EH (cell line): ENCODE data around the gene LAMC3.
"Not testable (repeated sequence)": the region's sequence is repeated elsewhere in the genome, so short reads cannot be mapped to it uniquely, and the experiment has no call there.

ENCODE experiments used
- DNase-seq: peaks from one replicate; pipeline ENCODE4 v3.0.0-alpha.2; 2015; ENCODE audit warnings: low read depth

The LAMC3 gene

DNA sequence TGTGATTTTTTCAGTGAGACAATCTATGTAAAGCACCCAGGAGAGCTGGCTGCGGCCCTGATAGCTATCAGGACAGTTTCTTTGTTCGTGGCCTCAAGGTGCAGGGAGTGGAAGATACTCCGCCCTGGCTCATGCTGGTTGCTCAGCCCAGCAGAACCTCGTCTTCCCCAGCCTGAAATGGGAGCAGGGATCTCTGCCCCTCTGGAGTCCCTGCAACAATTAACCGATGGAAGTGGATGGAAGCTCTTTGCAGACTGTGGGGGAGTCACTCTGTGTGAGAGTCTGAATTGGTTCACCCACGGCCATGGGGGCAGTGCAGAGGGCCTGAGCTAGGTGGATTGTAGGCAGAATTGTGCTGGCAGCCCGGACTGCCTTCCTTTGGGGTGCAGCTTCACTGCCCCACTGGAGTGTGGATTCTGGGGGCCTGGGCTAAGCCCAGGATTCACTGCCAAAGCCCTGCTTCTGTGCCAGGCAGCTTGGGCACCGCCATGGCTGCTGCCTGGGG is 90.2 kb downstream of the LAMC3 start:
- no peak for DNase-seq

DNA sequence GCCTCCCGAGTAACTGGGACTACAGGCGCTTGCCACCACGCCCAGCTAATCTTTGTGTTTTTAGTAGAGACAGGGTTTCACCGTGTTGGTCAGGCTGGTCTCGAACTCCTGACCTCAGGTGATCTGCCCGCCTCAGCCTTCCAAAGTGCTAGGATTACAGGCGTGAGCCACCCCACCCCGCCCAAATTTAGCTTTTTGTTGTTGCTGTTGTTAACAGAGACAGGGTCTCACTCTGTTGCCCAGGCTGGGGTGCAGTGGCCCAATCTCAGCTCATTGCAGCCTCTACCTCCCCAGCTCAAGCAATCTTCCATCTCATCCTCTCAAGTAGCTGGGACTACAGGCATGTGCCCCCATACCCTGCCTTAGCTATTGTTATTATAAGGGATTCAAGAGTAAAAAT is 90.9 kb downstream of the LAMC3 start:
- DNase-seq = not testable (repeated sequence)

DNA sequence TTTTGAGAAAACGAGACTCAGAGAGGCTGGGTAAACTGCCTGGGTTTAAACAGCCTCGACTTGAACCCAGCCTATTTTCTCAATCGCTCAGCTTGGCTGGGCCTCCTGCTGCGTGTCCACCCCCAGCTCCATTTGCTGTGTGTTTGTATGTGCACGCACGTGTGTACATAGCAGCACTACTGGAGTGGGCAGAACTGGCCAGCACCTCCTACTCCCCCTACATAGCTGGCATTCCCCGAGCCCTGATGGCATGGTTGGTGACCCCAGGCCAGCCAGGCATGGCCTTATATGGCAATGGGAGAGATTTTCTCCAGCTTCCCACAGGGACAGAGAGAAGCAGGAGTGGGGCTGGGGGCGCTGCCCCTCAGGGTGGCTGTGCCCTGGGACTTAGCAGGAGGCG is 91.5 kb downstream of the LAMC3 start:
- DNase-seq = peak; percentile 51

DNA sequence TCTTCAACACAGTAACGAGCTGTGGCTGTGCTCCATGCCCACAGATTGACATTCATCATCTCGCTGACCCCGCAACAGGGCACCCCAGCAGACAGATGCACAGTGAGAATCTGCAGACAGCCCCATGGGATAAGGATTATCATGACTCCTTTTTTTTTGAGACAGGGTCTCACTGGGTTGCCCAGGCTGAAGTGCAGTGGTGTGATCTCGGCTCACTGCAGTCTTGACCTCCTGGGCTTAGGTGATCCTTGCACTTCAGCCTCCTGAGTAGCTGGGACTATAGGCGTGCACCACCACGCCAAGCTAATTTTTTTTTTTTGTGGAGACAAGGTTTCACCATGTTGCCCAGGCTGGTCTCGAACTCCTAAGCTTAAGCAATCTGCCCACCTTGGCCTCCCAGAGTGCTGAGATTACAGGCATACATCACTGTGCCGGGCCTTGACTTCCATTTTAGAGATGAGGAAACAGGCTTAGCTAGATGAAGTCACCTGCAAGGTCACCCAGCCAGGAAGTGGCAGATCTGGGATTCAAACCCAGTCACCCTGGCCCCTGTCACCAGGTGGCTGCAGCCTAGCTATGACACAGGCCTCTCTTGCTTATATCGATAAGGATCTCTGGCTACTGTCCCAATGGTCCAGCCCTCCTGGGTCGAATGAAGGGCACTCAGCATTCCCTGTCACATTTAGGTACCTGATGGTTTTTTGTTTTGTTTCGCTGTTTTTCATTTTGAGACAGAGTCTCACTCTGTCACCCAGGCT is 92.4 kb downstream of the LAMC3 start:
- DNase-seq = no peak

DNA sequence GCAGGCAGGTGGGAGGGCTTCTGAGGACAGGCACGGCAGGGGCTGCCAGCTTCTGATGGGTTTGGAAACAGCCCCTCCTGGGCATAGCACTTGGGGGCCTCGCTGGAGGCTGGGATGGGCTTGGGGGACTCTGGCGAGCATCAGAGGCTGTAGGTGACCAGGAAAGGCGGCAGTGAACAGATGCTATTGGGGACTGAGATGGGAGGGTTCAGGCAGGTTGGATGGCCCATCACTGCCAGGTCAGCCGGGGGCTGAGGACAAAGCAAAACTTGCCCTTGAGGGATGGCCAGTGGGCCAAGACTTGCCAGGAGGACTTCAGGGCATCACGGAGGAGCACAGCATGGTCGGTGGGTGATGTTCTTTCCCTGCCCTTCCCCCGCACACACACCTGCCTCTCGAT is 94.0 kb downstream of the LAMC3 start:
- DNase-seq = no peak

DNA sequence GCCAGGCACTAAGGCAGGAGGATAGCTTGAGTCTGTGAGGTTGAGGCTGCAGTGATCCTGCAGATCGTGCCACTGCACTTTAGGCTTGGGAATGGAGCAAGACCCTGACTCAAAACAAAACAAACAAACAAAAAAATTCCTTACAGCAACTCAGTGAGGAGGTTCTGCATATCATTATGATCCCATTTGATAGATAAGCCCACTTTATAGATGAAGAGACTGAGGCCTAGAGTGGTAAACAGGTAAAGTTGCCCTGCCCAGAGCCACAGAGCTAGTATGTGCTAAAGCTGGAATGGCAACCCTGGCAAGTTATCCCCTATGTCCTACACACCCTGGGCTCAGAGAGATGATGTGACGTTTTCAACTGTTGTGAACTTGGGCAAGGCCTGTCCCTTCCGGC is 94.6 kb downstream of the LAMC3 start:
- no peak for DNase-seq

DNA sequence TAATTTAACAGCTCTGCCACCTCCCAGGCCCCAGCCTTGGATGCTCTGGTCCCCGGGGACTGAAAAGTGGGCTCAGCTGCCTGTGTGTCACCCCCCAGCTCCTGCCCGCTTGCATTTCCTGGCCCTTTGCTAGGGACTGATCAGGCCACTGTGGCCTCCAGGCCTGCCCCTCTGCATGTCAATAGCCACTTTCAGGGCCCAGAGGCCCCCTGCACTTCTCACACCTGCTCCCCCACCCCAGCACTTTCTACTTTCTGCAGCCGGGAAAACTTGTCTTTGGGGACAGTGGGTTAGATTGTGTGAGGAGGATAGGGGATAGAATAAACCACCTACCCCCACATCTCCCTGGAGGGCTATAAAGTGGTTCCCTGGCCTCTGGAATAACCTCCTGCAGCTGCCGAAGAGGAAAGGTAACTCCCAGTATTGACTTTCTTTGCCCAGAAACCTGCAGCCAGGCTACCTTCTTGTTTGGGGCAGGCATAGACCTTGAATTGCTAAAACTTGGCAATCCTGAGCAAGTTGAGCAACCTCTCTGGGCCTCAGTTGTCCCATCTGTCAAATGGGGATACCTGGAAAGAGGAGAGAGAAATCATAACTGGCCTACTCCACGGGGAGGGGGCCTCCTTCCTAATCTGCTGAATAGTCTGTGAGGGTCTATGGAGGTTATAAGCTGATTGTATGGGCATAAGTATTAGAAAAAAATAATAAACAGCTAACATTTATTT is 95.2 kb downstream of the LAMC3 start:
- DNase-seq = no peak

DNA sequence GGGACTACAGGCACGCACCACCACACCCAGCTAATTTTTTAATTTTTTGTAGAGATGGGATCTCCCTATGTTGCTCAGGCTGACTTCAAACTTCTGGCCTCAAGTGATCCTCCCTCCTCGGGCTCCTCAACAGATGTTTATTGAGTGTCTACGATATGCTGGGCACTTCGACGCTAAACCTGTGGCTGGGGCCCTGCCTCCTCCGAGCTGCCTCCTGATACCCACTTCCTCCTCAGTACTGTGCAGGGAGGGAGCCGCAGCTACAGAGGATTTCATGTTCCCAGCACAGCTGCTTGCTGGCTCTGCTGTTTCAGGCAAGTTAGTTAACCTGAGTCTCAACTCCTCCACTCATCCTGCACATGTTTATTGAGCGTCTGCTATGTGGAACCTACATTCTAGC is 97.0 kb downstream of the LAMC3 start:
- DNase-seq = no peak

DNA sequence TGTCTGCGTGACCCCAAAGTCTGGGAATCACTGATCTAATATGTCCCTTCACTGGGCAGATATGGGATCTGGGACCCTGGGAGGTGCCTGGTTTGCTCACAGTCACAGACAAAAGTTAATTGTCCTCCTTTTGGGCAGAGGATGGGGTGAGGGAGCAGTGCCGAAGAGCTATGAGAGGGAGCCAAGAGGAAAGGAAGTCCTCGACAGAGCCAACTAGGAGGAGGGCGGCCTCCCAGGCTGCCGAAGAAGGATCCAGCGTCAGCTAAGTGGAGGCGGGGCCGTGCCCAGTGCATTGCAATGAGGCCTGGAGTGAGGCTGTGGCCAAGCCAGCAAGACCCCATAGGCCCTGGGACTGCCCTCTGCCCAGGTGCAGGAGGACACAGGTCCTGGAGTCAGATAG is 98.8 kb downstream of the LAMC3 start:
- no peak for DNase-seq

DNA sequence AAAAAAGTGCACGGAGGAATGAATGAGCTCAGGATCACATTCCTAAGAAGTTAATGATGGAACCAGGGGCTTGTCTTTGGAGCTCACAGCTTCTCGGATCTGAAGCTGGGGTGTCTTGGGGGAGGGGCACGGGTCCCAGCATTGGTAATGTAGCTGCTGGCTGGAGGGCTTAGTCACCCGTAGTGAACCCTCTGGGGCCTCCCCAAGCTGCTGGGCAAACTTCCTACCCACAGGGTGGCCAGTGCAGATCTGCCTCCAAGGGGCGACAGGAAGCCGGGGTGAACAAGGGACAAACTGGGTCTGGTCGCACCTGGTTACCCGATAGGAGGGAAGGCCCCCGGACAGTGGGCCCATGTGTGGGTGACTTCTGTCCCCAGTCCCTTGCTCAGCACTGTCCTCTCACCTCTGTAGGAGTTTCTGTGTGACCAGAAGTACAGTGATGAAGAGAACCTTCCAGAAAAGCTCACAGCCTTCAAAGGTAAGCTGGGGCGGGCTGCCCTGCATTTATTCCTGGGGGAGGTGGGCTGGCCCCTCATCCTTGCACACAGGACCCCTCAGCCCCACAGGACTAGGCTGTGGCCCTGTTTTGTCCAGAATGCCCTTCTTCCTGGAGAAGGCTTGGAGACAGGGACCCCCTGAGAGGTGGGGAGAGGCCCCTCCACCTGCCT is 102.3 kb downstream of the LAMC3 start:
- DNase-seq = no peak

DNA sequence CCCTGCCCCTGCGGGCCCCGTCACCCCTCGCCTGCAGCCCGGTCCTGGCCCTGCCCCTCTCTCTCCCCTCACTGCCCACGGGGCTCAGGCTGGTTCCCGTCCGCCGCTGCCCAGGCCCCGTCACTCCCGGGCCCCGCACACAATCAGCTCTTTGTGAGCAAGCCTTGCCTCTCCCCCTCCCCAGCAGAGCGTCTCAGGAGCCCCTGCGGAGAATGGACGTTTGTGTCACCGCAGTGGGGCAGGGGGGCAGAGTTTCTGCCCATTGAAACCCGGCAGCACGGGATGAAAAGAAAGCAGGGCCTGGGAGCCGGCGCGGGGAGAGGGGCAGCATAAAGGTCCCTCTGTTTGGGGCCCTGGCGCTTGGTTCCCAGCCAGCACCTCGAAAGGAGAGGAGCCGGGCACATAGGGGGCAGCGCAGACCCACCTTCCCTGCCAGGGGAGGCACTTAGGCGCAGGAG is 102.9 kb downstream of the LAMC3 start:
- DNase-seq = no peak

DNA sequence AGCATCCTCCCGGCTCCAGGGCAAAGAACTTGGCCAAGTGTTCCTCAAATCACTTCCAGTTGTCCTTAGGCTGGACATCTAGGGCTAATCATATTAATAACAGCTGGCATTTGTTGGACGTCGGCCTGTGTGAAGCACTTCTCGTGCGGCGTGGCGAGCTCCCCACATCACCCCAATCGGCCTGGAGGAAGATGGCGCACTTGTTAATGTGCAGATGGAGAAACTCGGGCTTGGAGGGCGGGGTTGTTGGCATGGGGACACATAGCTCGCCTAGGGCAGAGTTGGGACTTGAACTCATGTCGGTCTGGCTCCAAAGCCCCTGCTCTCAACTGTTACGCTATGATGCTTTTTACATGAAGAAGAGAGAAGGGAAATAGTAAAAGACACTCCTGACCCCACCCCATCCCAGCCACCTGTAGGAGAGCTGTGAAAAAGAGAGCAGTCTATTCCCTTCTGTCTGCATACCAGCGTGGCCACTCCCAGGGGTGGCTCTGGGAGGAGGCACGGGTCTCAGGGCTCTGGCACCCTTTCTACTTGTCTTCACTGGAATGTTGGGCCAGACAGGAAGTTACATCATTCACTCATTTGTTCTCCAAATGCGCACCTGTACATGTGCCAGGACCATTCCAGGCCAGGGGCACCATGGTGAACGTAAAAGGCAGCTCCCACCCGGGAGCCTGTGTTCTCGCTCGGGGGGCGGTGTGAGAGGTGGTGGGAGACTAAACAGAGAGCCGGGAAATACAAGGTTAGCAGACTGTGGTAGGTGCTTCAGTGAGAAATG is 103.6 kb downstream of the LAMC3 start:
- no peak for DNase-seq

DNA sequence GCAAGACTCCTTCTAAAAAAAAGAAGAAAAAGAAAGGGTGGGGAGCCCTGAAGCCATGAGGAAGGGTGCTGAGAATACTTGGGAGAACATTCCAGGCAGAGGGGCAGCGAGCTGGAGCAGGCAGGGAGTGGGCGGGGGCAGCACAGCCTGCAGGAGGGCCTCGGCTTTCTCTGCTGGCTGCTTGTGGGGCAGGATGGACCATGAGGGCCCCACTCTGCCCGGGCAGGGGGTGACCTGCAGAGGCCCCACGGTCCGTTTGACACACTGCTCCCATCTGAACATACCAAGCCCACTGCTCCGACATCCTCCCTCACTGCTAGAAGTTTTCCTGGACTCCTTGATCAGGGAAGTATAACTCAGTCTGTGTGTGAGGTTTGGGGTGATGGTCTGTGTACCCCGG is 104.7 kb downstream of the LAMC3 start:
- no peak for DNase-seq

DNA sequence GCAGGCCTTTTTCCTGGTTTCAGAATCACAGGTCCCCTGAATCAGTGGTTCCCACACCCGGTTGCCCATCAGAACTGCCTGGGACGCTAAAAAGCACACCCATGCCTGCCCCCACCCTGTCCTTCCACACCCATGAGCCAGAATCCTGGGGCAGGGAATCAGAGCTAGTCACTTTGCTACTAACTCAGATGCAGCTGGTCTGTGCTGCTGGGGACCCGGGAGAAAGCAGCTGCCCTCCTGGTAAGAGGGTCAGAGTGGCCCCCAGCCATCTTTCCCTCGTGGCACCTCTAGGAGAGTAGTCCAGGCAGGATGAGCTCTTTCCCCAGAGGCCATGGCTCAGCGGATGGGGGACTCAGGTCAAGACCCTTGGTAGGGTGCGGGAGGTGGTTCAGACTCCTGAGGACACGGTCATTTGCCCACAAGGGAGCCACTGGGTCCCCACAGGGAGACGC is 105.1 kb downstream of the LAMC3 start:
- DNase-seq = no peak

DNA sequence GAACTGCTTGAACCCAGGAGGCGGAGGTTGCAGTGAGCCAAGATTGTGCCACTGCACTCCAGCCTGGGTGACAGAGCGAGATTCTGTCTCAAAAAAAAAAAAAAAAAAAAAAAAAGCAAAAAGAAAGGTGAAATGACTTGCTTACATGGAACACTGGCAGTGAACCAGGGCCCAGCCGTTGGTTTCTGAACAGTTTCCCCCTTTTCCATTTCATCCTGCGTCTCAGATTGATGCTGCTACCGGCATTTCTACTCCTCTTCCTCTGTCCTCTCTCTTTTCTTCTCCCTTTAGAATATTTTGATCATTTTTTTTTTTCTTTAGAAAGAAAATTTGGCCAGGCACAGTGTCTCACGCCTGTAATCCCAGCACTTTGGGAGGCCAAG is 106.4 kb downstream of the LAMC3 start:
- DNase-seq = not testable (repeated sequence)

DNA sequence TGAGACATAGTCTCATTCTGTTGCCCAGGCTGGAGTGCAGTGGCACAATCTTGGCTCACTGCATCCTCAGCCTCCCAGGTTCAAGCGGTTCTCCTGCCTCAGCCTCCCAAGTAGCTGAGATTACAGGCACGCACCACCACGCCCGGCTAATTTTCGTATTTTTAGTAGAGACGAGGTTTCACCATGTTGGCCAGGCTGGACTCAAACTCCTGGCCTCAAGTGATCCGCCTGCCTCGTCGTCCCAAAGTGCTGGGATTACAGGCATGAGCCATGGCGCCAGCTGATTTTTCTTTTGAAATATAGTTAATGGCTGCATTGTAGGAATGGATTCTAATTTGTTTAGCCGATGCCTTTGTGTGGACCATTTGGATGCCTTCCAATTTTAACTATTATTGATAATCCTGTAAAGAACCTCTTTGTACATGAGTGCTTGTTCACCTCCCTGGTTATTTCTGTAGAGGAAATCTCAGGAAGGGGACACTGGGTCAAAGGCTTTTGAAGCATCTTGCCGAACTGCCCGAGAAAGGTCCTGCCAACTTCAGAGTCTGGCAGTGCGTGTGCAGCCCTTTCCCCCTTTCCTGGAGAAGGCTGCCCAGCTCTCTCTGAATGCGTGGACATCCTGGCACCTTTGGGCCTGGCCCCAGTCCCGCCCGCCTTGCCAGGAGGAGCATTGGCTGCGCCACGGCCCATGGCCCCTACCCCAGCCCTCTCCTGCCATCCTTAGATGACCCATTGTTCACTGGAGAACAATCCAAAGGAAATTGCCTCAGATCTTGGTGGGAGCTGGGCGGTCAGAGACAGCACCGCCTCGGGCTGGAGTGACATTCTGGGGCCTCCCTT is 107.5 kb downstream of the LAMC3 start:
- DNase-seq = no peak

DNA sequence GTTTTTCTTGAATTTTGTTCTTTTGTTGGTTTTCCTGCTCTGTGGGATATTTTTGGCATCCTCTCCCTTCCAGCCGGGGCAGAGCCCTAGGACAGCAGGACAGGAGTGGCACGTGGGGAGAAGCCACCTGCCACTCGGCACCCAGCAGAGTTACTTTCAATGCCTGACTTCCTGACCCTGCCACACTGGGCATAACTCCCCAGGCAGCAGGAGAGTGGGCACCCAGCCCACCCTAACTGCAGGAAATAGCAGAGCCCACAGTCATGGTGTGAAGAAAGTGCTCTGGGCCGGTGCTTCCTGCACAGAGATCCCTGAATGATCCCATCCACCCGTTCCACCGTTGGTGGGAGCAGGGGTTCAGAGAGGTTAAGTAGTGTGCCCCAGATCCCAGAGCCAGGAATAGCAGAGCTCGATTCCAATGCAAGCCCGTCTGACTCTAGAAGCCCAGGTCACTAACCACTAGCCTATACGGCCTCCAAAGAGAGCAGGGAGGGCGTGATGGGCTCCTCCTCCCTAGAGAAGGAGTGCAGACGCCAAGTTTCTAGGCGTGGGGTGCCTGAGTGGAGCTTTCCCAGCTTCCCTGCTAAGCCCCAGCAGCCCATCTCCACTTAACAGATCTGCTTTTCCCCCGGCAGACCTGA is 108.3 kb downstream of the LAMC3 start:
- no peak for DNase-seq

DNA sequence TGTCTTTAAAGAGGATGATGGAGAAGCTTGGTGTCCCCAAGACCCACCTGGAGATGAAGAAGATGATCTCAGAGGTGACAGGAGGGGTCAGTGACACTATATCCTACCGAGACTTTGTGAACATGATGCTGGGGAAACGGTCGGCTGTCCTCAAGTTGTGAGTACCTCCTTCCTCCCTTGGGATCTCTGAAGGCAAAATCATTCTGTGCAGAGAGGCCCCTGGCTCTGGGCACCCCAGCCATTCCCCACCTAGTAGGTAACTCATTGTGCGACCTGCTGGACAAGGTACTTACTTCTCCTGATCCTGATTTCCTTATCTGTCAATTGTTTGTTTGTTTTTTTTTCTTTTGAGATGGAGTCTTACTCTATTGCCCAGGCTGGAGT is 108.8 kb downstream of the LAMC3 start:
- DNase-seq = no peak

DNA sequence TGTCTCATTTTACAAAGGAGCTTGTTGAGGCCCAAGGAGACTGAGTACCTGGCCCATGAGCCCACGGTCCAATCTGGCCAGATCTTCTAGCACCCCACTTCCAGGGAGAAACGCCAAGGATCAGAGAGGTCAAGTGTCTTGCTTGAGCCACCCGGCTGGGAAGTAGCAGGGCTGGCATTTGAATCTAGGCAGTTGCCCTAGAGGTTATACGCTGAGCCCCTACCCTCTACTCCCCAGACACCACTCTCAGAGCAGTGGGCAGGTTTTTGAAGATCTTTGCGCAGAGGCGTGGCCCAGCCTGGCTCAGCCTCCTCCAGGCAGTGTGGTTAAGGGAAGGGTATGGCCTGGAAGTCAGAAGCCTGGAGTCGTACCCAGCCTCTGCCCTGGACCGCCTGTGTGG is 110.6 kb downstream of the LAMC3 start:
- DNase-seq = no peak

DNA sequence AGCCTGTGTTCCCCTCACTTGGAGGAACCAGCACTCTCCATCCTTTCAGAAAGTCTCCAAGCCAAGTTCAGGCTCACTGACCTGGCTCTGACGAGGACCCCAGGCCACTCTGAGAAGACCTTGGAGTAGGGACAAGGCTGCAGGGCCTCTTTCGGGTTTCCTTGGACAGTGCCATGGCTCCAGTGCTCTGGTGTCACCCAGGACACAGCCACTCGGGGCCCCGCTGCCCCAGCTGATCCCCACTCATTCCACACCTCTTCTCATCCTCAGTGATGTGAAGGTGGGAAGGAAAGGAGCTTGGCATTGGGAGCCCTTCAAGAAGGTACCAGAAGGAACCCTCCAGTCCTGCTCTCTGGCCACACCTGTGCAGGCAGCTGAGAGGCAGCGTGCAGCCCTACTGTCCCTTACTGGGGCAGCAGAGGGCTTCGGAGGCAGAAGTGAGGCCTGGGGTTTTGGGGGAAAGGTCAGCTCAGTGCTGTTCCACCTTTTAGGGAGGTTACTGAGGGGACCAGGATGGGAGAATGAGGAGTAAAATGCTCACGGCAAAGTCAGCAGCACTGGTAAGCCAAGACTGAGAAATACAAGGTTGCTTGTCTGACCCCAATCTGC is 111.8 kb downstream of the LAMC3 start:
- DNase-seq = no peak
